ENCODE measurements around the gene RNF26. TPM values are rescaled to one million over a fixed set of nuclear protein-coding genes. Genes with fewer than 3 reads are reported as not detected.

RNF26 gene
- total RNA-seq, result 5.2 and 5.8 TPM in 2 replicates

DNA sequence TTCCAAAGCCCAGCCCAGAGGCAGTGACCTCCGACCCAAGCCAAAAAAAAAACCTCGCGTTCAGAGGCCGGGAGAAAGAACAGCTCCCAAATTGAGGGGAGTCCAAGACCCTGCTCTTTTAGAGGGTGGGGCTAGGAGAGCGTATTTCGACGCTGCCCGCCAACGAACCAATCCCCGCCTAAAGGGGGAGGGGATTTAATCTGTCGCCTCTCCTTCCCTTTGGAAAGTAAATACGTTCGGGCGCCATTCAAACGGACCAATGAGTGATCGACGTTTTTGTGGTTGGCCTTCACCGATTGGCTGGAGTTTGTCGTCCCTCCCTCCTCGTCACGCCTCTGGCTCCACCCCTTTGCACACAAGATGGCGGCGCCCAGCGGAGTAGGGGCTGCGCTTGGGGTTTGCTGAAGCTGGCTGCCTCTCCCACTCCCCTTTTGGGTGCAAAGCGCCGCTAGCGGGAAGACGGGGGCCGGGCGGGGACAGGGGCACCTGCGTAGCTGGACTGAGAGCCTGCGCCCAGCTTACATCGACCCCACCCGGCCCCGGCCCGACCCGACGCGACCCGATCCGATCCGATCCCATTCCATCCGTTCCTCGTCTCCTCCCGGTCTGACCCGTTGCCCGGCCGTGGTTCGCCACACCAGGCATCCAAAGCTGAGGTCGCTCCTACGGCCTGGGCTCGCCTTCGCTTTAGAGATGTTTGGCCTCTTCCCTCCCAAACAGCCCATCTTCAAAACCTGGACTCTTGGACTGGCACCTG is at the start of gene RNF26:
RNF26 (plus strand) TSS at position 354 of the 757 bp plus-strand sequence. CDS start 596 bp downstream, outside the sequence.
- H3K4me3 ChIP-seq (ENCODE audit: low read depth, low read length), result peak within 1 kb of the TSS; percentile 94
- DNase-seq (ENCODE audit: low read depth), result peak; percentile 98
- TF ChIP-seq, protein P1, sequence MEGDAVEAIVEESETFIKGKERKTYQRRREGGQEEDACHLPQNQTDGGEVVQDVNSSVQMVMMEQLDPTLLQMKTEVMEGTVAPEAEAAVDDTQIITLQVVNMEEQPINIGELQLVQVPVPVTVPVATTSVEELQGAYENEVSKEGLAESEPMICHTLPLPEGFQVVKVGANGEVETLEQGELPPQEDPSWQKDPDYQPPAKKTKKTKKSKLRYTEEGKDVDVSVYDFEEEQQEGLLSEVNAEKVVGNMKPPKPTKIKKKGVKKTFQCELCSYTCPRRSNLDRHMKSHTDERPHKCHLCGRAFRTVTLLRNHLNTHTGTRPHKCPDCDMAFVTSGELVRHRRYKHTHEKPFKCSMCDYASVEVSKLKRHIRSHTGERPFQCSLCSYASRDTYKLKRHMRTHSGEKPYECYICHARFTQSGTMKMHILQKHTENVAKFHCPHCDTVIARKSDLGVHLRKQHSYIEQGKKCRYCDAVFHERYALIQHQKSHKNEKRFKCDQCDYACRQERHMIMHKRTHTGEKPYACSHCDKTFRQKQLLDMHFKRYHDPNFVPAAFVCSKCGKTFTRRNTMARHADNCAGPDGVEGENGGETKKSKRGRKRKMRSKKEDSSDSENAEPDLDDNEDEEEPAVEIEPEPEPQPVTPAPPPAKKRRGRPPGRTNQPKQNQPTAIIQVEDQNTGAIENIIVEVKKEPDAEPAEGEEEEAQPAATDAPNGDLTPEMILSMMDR (IDR thresholded peaks at IDR 0.05; ENCODE audit: insufficient read depth, low read depth, low read length), result no peak

DNA sequence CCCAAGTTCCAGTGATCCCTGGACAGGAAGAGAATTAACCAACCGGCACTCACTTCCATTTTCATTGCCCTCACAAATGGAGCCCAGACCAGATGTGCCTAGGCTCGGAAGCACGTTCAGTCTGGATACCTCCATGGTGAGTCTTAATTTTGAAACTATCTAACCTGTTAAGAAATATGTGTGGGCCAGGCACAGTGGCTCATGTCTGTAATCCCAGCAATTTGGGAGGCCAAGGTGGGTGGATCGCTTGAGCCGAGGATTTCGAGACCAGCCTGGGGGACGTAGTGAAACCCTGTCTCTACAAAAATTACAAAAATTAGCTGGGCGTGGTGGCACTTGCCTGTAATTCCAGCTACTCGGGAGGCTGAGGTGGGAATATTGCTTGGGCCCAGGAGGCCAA is 48.9 kb upstream of the RNF26 start:
- DNase-seq (ENCODE audit: low read depth), result no peak
- H3K4me3 ChIP-seq (ENCODE audit: low read depth, low read length), result no peak overlapping the region
- TF ChIP-seq, protein P1 (IDR thresholded peaks at IDR 0.05; ENCODE audit: insufficient read depth, low read depth, low read length), result no peak

DNA sequence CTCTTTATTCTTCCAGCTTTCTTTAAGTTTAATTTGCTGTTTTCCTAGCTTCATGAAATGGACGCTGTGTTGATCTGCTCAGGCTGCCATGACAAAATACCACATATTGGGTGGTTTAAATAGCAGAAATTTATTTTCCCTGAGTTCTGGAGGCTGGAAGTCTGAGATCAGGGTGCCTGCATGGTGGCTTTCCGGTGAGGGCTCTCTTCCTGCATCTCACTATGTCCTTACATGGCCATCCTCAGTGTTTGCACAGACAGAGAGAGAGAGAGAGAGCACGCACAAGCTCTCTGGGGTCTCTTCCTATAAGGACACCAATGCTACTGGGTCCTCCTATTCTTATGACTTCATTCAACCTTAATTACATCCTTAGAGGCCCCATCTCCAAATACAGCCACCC is 46.1 kb upstream of the RNF26 start:
- no peak overlapping the region for H3K4me3 ChIP-seq (ENCODE audit: low read depth, low read length)
- TF ChIP-seq, protein P1 (IDR thresholded peaks at IDR 0.05; ENCODE audit: insufficient read depth, low read depth, low read length), result no peak
- DNase-seq (ENCODE audit: low read depth), result no peak

DNA sequence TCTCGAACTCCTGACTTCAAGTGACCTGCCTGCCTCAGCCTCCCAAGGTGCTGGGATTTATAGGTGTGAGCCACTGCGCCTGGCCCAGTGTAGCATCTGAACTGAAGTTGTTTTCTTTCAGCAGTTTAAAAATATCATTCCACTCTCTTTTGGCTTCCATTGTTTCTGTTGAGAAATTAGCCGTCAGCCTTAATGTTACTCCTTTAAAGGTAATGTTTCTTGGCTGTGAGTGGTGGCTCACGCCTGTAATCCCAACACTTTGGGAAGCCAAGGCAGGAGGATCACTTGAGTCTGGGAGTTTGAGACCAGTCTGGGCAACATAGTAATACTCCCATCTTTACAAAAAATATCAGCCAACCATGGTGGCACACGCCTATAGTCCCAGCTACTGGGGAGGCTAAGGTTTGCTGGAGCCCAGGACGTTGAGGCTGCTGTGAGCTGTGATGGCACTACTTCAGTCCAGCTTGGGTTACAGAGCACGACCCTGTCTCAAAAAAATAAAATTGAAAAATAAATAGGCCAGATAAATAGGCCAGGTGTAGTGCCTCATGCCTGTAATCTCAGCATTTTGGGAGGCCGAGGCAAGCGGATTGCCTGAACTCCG is 43.3 kb upstream of the RNF26 start:
- no peak overlapping the region for H3K4me3 ChIP-seq (ENCODE audit: low read depth, low read length)
- no peak for DNase-seq (ENCODE audit: low read depth)
- TF ChIP-seq, protein P1 (IDR thresholded peaks at IDR 0.05; ENCODE audit: insufficient read depth, low read depth, low read length), result no peak

DNA sequence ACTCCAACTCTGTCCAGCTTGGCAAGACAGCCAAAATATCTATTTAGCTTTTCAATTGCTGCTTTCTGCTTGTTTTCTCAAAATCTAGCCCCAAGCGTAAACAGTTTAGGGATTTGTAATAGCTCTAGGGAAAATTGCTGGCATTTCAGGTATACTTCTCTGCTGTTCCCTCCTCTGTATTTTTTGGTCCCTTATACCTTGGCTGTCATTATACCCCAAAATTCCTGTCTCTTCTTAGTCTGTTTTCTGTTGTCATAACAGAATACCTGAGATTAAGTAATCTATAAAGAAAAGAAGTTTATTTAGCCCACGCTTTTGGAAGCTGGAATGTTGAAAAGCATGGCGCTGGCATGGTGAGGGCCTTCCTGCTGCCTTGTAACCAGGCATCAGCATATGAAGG is 40.9 kb upstream of the RNF26 start:
- no peak for DNase-seq (ENCODE audit: low read depth)
- TF ChIP-seq, protein P1 (IDR thresholded peaks at IDR 0.05; ENCODE audit: insufficient read depth, low read depth, low read length), result no peak
- H3K4me3 ChIP-seq (ENCODE audit: low read depth, low read length), result no peak overlapping the region

DNA sequence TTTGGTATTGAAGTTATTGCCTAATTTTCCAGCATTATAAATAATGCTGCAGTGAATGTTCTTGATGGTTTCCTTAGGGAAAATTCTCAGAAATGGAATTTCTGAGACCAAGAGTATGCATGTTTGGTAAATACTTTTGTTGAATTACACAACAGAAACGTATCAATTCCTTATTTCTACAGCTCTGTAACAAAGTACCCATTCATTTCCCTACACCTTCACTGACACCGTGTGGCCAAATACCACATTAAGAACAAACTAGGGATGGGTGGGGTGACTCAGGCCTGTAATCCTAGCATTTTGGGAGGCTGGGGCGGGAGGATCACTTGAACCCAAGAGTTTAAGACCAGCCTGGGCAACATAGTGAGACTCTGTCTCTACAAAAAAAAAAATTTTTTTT is 39.1 kb upstream of the RNF26 start:
- peak; percentile 23 for DNase-seq (ENCODE audit: low read depth)

More for the DNA sequence above, 39.1 kb upstream of the RNF26 start:
- TF ChIP-seq, protein P1 (IDR thresholded peaks at IDR 0.05; ENCODE audit: insufficient read depth, low read depth, low read length), result peak; percentile 14
- no peak overlapping the region for H3K4me3 ChIP-seq (ENCODE audit: low read depth, low read length)
